ENCODE measurements around the gene TXNDC16.

DNA sequence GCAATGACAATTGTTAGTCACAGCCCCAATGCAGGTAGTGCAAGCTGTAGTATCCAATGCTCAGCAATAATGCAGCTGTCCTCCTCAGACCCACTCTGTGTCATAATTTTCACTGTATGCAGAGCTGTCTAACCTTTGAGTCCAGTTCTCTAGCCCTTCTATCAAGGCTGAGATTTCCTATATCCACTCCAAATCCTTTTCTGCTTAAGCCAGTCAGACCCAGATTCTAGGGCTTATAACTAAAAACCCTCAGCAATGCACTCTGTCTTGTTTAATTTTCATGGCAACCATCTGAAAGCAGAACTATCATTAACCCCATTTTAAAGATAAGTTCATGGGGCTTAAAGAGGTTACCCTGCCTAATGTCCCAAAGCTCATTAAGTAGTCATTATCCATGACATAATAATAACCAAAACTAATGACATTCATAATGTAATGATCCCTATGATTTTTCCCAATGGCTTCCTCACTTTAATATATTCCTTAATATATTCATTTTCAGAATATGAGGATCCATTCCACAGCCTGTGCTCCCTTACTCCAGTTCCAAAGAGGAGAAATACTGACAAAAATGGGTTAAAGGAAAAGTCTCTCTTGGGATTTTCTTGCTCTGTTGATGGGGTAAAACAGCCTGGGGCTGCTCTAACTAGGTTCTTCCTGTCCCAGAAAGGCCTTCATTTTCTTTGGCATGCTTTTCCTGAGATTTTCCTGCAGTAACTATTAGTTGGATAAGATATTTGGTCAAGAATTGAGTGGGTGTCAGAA, 29.5 kb downstream of the TXNDC16 start:
- TF ChIP-seq, protein P1, sequence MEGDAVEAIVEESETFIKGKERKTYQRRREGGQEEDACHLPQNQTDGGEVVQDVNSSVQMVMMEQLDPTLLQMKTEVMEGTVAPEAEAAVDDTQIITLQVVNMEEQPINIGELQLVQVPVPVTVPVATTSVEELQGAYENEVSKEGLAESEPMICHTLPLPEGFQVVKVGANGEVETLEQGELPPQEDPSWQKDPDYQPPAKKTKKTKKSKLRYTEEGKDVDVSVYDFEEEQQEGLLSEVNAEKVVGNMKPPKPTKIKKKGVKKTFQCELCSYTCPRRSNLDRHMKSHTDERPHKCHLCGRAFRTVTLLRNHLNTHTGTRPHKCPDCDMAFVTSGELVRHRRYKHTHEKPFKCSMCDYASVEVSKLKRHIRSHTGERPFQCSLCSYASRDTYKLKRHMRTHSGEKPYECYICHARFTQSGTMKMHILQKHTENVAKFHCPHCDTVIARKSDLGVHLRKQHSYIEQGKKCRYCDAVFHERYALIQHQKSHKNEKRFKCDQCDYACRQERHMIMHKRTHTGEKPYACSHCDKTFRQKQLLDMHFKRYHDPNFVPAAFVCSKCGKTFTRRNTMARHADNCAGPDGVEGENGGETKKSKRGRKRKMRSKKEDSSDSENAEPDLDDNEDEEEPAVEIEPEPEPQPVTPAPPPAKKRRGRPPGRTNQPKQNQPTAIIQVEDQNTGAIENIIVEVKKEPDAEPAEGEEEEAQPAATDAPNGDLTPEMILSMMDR (IDR thresholded peaks at IDR 0.05; ENCODE audit: extremely low read depth in 1 of 2, insufficient read depth in 1 of 2, low read depth in 1 of 2, low read length in 2 of 2): no peak
- TF ChIP-seq EZH2 (IDR thresholded peaks at IDR 0.05; ENCODE audit: borderline replicate concordance, low read depth, low read length, severe bottlenecking) (no peak), POLR2AphosphoS5 (IDR thresholded peaks at IDR 0.05; ENCODE audit: insufficient read depth, low read depth, low read length) (no peak)
